SKM-1 treated with dmso at 0.1 percent for 144 hours (cell line): Measurements from ENCODE around the gene TMPRSS11A.

Experiments
- DNase-seq: peaks from one replicate; lab custom pipeline; 2025; ENCODE audit not compliant: unreplicated experiment; lab: John Stamatoyannopoulos, UW

Gene TMPRSS11A

DNA sequence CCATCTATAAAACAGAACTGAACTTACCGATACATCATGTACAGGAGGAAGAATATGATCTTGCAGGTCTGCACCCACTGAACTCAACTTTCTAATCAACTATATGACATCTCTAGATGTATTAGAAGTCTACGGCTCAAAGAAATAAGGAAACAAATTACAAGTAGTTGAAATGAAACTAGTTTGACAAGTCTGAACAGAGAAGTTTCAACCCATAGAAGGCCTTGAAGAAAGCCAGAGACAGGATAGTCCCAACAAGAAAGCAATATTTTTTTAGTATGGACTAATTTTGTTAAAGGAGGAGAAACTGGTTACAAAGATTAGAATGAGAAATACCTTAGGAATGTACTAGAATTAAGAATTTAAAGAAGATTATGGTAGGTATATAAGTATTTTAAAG is at the start of gene TMPRSS11A:
Gene TMPRSS11A, minus strand, starts transcription at position 138 of the 400 bp plus-strand sequence. Its CDS starts 100 bp downstream, at position 38.
- no peak for DNase-seq

DNA sequence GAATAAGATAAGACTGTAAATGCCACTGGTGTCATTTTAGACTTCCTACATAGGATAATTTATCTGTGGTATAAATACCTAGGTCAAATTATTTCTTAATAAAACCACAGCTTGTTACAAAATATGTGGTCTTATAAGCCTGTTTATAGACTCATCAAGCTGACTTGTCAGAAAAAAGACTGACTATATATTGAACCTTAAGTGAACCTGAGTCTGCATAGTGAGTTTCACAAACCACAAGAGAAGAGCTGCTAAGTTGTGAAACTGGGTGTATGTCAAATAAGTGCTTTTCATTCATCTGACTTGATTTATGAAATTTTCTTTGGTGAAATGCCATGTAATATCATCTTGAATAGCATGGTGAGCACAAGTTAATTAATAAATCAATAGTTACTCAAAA is 48.4 kb upstream of the TMPRSS11A start:
- no peak for DNase-seq

- DNase-seq = no peak
Observed at GRCh38 chr4:68002906-68003305, 39.6 kb upstream of the TMPRSS11A start.

- no peak for DNase-seq
Observed at GRCh38 chr4:67996127-67996526, 32.8 kb upstream of the TMPRSS11A start.

DNA sequence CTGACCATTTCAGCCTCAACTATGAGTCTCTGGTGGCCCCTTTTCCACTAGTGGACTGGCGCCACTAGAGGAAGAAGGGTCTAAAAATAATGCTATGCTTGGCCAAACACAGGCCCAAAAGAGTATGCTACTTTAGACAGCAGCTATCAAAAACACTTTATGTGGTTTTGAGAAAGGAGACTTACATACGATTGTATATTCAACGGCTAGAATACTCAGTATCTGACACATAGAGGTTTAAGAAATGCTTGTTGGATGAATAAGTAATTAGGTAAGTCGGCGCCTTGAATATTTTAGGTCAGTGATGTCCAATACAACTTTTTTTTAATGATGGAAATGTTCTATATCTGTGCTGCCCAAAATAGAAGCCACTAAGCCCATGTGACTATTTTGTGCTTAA is 25.7 kb upstream of the TMPRSS11A start:
- no peak for DNase-seq

GRCh38 chr4:67983333-67983732 is 20.0 kb upstream of the TMPRSS11A start:
- no peak for DNase-seq

- DNase-seq = no peak
Observed at GRCh38 chr4:67980512-67980911, 17.2 kb upstream of the TMPRSS11A start.

- DNase-seq = no peak
Observed at GRCh38 chr4:67973608-67974007, 10.3 kb upstream of the TMPRSS11A start.

- DNase-seq = no peak
Observed at GRCh38 chr4:67954890-67955289, 8.4 kb downstream of the TMPRSS11A start.

DNA sequence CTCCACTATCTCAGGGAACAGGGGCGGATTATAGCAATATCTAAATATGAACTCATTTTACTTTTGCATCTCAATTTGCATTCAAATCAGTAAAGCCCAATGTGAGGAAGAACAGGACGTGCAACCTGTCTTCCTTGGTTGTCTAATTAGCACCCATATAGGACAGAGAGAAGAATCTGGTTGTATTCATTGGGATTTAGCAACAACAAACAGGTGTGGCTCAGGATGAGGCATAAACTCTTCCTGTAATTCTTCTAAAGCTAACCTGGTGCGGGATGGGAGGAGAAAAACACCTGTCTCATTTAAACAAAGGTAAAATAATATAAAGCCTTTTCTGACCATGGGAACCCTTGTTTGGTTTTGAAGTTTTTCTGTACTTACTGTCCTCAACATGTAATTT is 22.2 kb downstream of the TMPRSS11A start:
- DNase-seq = no peak

DNA sequence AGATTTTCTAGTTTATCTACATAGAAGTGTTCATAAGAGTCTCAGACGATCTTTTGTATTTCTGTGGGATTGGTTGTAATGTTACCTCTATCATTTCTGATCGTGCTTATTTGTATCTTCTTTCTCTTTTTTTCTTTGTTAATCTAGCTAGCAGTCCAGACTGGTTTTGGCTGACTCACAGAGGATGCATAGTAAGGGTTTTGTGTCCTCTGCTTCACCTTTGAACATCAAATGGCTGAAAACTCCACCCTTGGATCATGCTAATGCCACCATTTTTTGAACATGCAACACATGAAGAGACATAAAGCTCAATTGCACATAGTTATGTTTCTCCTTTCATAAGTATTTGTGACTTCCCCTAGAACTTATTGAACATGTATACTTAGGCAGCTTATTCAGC is 22.8 kb downstream of the TMPRSS11A start:
- DNase-seq = no peak

DNA sequence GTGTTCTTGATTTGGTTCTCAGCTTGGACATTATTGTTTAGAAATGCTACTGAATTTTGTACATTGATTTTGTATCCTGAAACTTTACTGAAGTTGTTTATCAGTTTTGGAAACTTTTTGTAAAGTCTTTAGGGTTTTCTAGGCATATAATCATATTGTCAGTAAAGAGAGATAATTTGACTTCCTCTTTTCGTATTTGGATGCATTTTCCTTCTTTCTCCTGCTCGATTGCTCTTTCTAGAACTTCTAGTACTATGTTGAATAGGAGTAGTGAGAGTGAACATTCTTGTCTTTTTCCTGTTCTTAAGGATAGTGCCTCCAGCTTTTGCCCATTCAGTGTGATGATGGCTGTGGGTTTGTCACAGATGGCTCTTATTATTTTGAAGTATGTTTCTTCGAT is 24.1 kb downstream of the TMPRSS11A start:
- DNase-seq = no peak

- DNase-seq = no peak
Observed at GRCh38 chr4:67935888-67936287, 27.4 kb downstream of the TMPRSS11A start.

GRCh38 chr4:67934628-67935027 is 28.7 kb downstream of the TMPRSS11A start:
- DNase-seq = no peak

DNA sequence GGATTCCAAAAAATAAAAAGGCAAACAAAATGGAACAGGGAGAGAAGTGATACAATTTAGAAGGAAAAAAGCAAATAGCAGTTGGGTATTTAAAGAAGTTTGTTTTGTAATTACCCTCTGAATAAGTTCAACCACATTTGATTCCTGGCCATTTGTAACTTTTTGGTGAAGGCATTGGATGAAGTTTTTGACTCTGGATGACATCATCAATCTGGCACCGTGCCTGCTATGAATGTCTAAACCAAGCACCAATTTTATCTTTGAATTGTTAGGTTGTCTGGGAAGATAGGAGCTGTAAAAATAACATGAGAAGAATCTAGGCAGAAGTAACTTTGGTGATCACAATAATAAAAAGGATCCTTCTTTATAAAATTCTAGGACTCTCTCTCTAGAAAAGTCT is 29.5 kb downstream of the TMPRSS11A start:
- DNase-seq = no peak

DNA sequence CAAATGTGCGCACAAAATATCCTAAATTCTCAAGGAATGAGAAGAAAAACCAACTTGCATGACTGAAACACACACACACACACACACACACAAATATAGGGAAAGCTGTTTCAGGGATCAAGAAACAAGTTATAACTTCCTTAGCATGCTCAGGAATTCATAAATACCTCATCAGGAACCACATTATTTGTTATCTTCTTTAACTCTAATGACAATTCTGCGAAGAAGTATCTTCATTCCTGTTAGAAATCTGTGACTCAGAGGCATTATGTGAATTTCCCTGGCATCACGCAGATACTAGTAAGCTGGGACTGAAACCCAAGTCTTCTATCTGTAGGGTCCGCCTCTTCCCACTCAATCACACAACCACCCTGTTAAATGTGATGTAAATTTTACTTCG is 30.3 kb downstream of the TMPRSS11A start:
- DNase-seq = no peak

- DNase-seq = no peak
Observed at GRCh38 chr4:67931256-67931655, 32.0 kb downstream of the TMPRSS11A start.

DNA sequence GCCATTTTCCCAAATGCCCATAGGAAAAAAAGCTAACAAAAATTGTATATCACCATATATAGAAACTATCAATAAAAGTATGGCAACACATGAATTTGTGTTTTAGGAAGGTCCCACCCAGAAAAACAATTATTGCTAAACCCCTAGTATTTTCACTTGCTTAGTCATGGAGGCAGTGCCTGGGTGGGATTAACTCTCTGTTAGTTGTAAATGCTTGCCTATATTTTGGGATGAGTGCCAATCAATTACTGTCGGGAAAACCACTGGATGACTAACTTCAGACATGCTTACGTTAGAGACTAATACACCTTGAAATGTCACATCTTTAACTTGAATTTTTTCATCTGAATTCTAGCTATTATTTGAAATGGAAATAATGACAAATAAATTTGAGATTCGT is 33.9 kb downstream of the TMPRSS11A start:
- no peak for DNase-seq

GRCh38 chr4:67928546-67928945 is 34.7 kb downstream of the TMPRSS11A start:
- peak; percentile 55 for DNase-seq

DNA sequence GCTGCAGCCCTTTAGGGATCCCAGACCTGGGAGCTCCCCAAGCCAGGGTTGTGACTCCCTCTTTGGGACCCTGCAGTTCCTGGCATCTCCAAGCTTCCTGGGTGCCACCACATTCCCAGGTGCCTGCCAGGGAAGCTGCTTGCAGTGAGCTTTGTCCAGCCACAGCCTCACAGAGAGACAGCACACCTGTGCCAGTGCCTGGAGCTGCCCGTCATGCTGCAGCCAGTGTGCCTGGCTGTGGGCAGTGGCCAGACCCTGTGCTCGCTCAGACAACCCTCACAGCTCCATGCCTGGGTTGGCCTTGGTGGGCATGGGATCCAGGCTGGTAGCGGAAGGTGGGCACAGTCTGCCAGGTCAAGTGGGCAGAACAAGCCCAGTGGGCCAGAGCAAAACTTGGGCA is 36.0 kb downstream of the TMPRSS11A start:
- DNase-seq = no peak

DNA sequence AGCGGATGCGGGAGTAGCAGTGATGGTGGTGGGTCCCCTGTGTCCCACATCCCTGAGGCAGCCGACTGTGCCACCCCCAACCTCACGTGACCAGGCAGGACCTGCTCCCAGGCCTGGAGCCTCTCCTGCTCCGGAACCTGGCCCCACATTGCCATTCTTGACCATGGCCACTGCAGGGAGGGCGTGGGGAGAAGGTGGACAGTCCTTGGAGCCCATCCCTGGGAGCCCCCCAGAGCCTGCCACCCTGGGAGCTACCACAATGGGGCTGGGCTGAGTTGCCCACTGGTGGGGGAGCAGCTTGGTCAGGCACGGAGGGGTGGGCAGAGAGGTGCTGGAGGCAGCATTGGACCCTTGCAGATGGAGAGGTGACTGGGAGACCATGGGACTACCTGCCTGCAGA is 36.8 kb downstream of the TMPRSS11A start:
- DNase-seq = no peak

- no peak for DNase-seq
Observed at GRCh38 chr4:67922697-67923096, 40.6 kb downstream of the TMPRSS11A start.

GRCh38 chr4:67918428-67918827 is 44.9 kb downstream of the TMPRSS11A start:
- no peak for DNase-seq

- DNase-seq = no peak
Observed at GRCh38 chr4:67915400-67915966, 47.8 kb downstream of the TMPRSS11A start.
